DND-41 (cell line): ENCODE data around the gene TNFSF12.

Experiments
- ATAC-seq: fragments of 200-7000 bp; cut with Tn5 transposase; 3 replicates; pipeline ENCODE4 v1.9.1; 2021; ENCODE audit warnings: low read depth; ENCODE audit not compliant: insufficient read depth
- DNase-seq: peaks from one replicate; pipeline ENCODE4 v3.0.0-alpha.2; 2020
- H2AFZ ChIP-seq: 2 replicates; pipeline ENCODE4 v1.6.0; 2012; ENCODE audit warnings: low read depth, low read length
- H3K27ac ChIP-seq: 2 replicates; pipeline ENCODE4 v1.5.1; 2012; ENCODE audit warnings: low read length, inconsistent platforms
- H3K27me3 ChIP-seq: fragments of 200-600 bp; sonication (generic); 2 replicates; pipeline ENCODE4 v1.6.0; 2012; ENCODE audit warnings: low read length, mild to moderate bottlenecking, inconsistent platforms; ENCODE audit not compliant: insufficient read depth, poor library complexity
- H3K36me3 ChIP-seq: 2 replicates; pipeline ENCODE4 v1.5.1; 2012; ENCODE audit warnings: low read length, inconsistent platforms; ENCODE audit not compliant: insufficient read depth
- H3K4me1 ChIP-seq: 2 replicates; pipeline ENCODE4 v1.5.1; 2012; ENCODE audit warnings: mild to moderate bottlenecking, low read length; ENCODE audit not compliant: insufficient read depth
- H3K4me2 ChIP-seq: 2 replicates; pipeline ENCODE4 v1.6.0; 2012; ENCODE audit warnings: mild to moderate bottlenecking, moderate library complexity, low read length, inconsistent platforms; ENCODE audit not compliant: insufficient read depth
- H3K4me3 ChIP-seq, 2 experiments: fragments of 200-600 bp in 1 of 2; shearing (Covaris generic) in 1 of 2; 2 replicates each; pipeline ENCODE4 v1.5.1; 2012 to 2016; ENCODE audit warnings: inconsistent platforms in 2 of 2, low read length in 2 of 2, mild to moderate bottlenecking in 2 of 2, low read depth in 1 of 2, moderate library complexity in 1 of 2
- H3K79me2 ChIP-seq: 2 replicates; pipeline ENCODE4 v1.6.0; 2012; ENCODE audit warnings: low read length, inconsistent platforms; ENCODE audit not compliant: insufficient read depth
- H3K9ac ChIP-seq: 2 replicates; pipeline ENCODE4 v1.6.0; 2012; ENCODE audit warnings: low read depth, mild to moderate bottlenecking, inconsistent platforms, low read length, moderate library complexity
- H3K9me3 ChIP-seq: 2 replicates; pipeline ENCODE4 v1.5.1; 2012; ENCODE audit warnings: low read length, moderate library complexity, mild to moderate bottlenecking, inconsistent platforms; ENCODE audit not compliant: insufficient read depth, severe bottlenecking
- H4K20me1 ChIP-seq: 2 replicates; pipeline ENCODE4 v1.6.0; 2012; ENCODE audit warnings: low read length; ENCODE audit not compliant: insufficient read depth
- CTCF ChIP-seq: IDR thresholded peaks from 2 replicates; pipeline ENCODE4 v1.5.1; 2012; ENCODE audit warnings: borderline replicate concordance, low read length, moderate library complexity, mild to moderate bottlenecking; ENCODE audit not compliant: poor library complexity, severe bottlenecking; ENCODE audit errors: extremely low read depth
- EZH2 ChIP-seq: IDR thresholded peaks from 3 replicates; pipeline ENCODE4 v1.6.1; 2012; ENCODE audit warnings: borderline replicate concordance, low read depth, mild to moderate bottlenecking, moderate library complexity, low read length, inconsistent platforms; ENCODE audit not compliant: severe bottlenecking

Gene TNFSF12

GRCh38 chr17:7548585-7549400, at the start of gene TNFSF12:
Gene TNFSF12, plus strand, starts transcription at chr17:7549058. Its CDS starts 96 bp downstream, at chr17:7549154.
- H3K9me3 ChIP-seq = no peaks in the 10 kb centered on the region
- no peaks in the 10 kb centered on the region for H4K20me1 ChIP-seq
- DNase-seq = peak; percentile 54
- H3K27ac ChIP-seq = peak within 1 kb of the TSS; percentile 51
- peaks cover 49% of the 10 kb centered on the region for H3K4me1 ChIP-seq
- H3K9ac ChIP-seq = peak within 1 kb of the TSS; percentile 60
- H3K36me3 ChIP-seq = no peaks in the 10 kb centered on the region
- ATAC-seq = peak; percentile 31; the same call in 2 of the 3 replicates
- H3K4me2 ChIP-seq = peak within 1 kb of the TSS; percentile 73
- no peaks in the 10 kb centered on the region for H3K79me2 ChIP-seq
- peak within 1 kb of the TSS; percentile 16 to 61; a peak in 3 of 4 replicates for H3K4me3 ChIP-seq
- H3K27me3 ChIP-seq = peaks cover 5% of the 10 kb centered on the region
- peak within 1 kb of the TSS; percentile 78 for H2AFZ ChIP-seq
- no peak for TF ChIP-seq EZH2

GRCh38 chr17:7499161-7499560, 49.7 kb upstream of the TNFSF12 start:
- Histone ChIP-seq H3K4me3 (no peak overlapping the region), H3K36me3 (peaks cover 92% of the 10 kb centered on the region), H4K20me1 (peaks cover 51% of the 10 kb centered on the region), H3K4me2 (no peak overlapping the region), H3K4me1 (no peaks in the 10 kb centered on the region), H3K9ac (no peak overlapping the region), H2AFZ (no peak overlapping the region), H3K27ac (no peak overlapping the region), H3K9me3 (no peaks in the 10 kb centered on the region), H3K79me2 (peaks cover 30% of the 10 kb centered on the region), H3K27me3 (no peaks in the 10 kb centered on the region)
- TF ChIP-seq EZH2 (no peak), CTCF (no peak)
- ATAC-seq (no peak), DNase-seq (no peak)

GRCh38 chr17:7501729-7502128, 47.1 kb upstream of the TNFSF12 start:
- Histone ChIP-seq H3K4me2 (no peak overlapping the region), H3K27me3 (no peaks in the 10 kb centered on the region), H3K36me3 (peaks cover 93% of the 10 kb centered on the region), H3K9me3 (no peaks in the 10 kb centered on the region), H3K4me1 (no peaks in the 10 kb centered on the region), H4K20me1 (peaks cover 30% of the 10 kb centered on the region), H3K4me3 (no peak overlapping the region), H3K9ac (no peak overlapping the region), H3K27ac (no peak overlapping the region), H2AFZ (no peak overlapping the region), H3K79me2 (peaks cover 7% of the 10 kb centered on the region)
- no peak for TF ChIP-seq CTCF
- no peak for TF ChIP-seq EZH2
- DNase-seq = no peak
- no peak for ATAC-seq

GRCh38 chr17:7502171-7502847, 46.5 kb upstream of the TNFSF12 start:
- Histone ChIP-seq H2AFZ (no peak overlapping the region), H4K20me1 (peaks cover 25% of the 10 kb centered on the region), H3K27ac (no peak overlapping the region), H3K27me3 (no peaks in the 10 kb centered on the region), H3K9ac (no peak overlapping the region), H3K79me2 (peaks cover 5% of the 10 kb centered on the region; the same call in 1 of the 2 replicates), H3K4me1 (no peaks in the 10 kb centered on the region), H3K4me3 (no peak overlapping the region), H3K36me3 (peaks cover 93% of the 10 kb centered on the region), H3K4me2 (no peak overlapping the region), H3K9me3 (no peaks in the 10 kb centered on the region)
- no peak; the same call in 2 of the 3 replicates for ATAC-seq
- no peak for TF ChIP-seq CTCF
- DNase-seq = no peak
